GM12878 (cell line): ENCODE data around the gene RHBDD1. TPM values are rescaled to one million over a fixed set of nuclear protein-coding genes. Genes with fewer than 3 reads are reported as not detected.

Experiments
- ASH2L ChIP-seq: fragments of 300-600, 200-600 bp; sonication (generic); IDR thresholded peaks from 2 replicates; pipeline ENCODE4 v1.6.1; 2017; ENCODE audit warnings: low read depth, mild to moderate bottlenecking, borderline replicate concordance
- ATF7 ChIP-seq: fragments of 450-650 bp; IDR thresholded peaks from 2 replicates; pipeline ENCODE4 v1.6.1; 2016; ENCODE audit warnings: low read depth, mild to moderate bottlenecking
- BMI1 ChIP-seq: fragments of 450-650 bp; IDR thresholded peaks from 2 replicates; pipeline ENCODE4 v1.6.1; 2016; ENCODE audit warnings: mild to moderate bottlenecking, moderate library complexity, borderline replicate concordance
- ETV6 ChIP-seq, 2 experiments: fragments of 450-650 bp in 1 of 2; IDR thresholded peaks in 1 of 2; conservative IDR thresholded peaks in 1 of 2; 2 replicates each; pipeline ENCODE4 v1.6.1; 2014; ENCODE audit warnings: antibody characterized with exemption in 1 of 2, borderline replicate concordance in 1 of 2, low read depth in 1 of 2, mild to moderate bottlenecking in 1 of 2, moderate library complexity in 1 of 2
- KLF5 ChIP-seq: fragments of 450-650 bp; IDR thresholded peaks from 2 replicates; pipeline ENCODE4 v1.6.1; 2014; ENCODE audit warnings: mild to moderate bottlenecking; ENCODE audit not compliant: partially characterized antibody
- POLR2A ChIP-seq: IDR thresholded peaks from 2 replicates; pipeline ENCODE4 v1.6.1; 2011; ENCODE audit warnings: low read depth, mild to moderate bottlenecking, low read length
- RAD51 ChIP-seq: fragments of 450-650 bp; IDR thresholded peaks from 2 replicates; pipeline ENCODE4 v1.6.1; 2016; ENCODE audit warnings: moderate library complexity, mild to moderate bottlenecking, inconsistent platforms
- SPI1 ChIP-seq: IDR thresholded peaks from 2 replicates; pipeline ENCODE4 v1.6.1; 2011; ENCODE audit warnings: low read depth, mild to moderate bottlenecking, low read length, moderate library complexity, borderline replicate concordance; ENCODE audit not compliant: insufficient read depth
- TAF1 ChIP-seq: IDR thresholded peaks from 2 replicates; pipeline ENCODE4 v1.6.1; 2011; ENCODE audit warnings: mild to moderate bottlenecking, low read depth, low read length, borderline replicate concordance
- ZNF217 ChIP-seq: fragments of 450-650 bp; IDR thresholded peaks from 2 replicates; pipeline ENCODE4 v1.6.1; 2017; ENCODE audit warnings: antibody characterized with exemption, mild to moderate bottlenecking
- ZNF24 ChIP-seq: fragments of 450-650 bp; IDR thresholded peaks from 2 replicates; pipeline ENCODE4 v1.6.1; 2017; ENCODE audit warnings: antibody characterized with exemption, mild to moderate bottlenecking
- polyA plus RNA-seq, 11 experiments: library from polyadenylated mRNA; depleted of rRNA in 4 of 11; unstranded in 6 of 11; stranded (reverse) in 5 of 11; fragments of >200 nt; fragmentation: Nextera tagmentation in 4 of 11; fragmentation: Illumina TruSeq in 1 of 11; extraction: Ambion mirVana in 4 of 11; extraction: Trizol in 1 of 11; gene quantifications; 1 replicate in 1 of 11; 2 replicates in 10 of 11; pipeline versions ENCODE4 v1.2.1 to v1.2.3, GENCODE V29; 2011 to 2016; ENCODE audit warnings: inconsistent platforms in 2 of 11, missing spikeins in 2 of 11, low read depth in 1 of 11
- total RNA-seq, 4 experiments: library from RNA; depleted of rRNA in 3 of 4; stranded (reverse); fragments of >200 nt in 3 of 4; fragmentation: Illumina TruSeq in 1 of 4; extraction: Trizol in 1 of 4; gene quantifications; 2 replicates each; pipeline versions ENCODE4 v1.2.1 to v1.2.3, GENCODE V29; 2013 to 2021
- TF ChIP-seq, protein P1 (sequence below), 3 experiments: IDR thresholded peaks in 2 of 3; conservative IDR thresholded peaks in 1 of 3; 2 replicates each; pipeline ENCODE4 v1.5.1; 2011; ENCODE audit warnings: low read depth in 3 of 3, low read length in 3 of 3, mild to moderate bottlenecking in 3 of 3, control low read depth in 2 of 3, moderate library complexity in 2 of 3, inconsistent platforms in 1 of 3, mixed read lengths in 1 of 3; ENCODE audit not compliant: control insufficient read depth in 2 of 3, insufficient read depth in 1 of 3; ENCODE audit errors: extremely low read depth in 1 of 3
- TF ChIP-seq, protein P2 (sequence below): IDR thresholded peaks from 2 replicates; pipeline ENCODE4 v1.6.1; 2011; ENCODE audit warnings: low read depth, low read length, improper control_type of control experiment, borderline replicate concordance
- TF ChIP-seq, protein P3 (sequence below): fragments of 450-650 bp; IDR thresholded peaks from 2 replicates; pipeline ENCODE4 v1.6.1; 2017; ENCODE audit warnings: mild to moderate bottlenecking
- TF ChIP-seq, protein P4 (sequence below): fragments of 150-350 bp; IDR thresholded peaks from 2 replicates; pipeline ENCODE4 v1.6.1; 2016; ENCODE audit warnings: low read depth, low read length
- TF ChIP-seq, protein P5 (sequence below): fragments of 450-650 bp; IDR thresholded peaks from 2 replicates; pipeline ENCODE4 v1.6.1; 2014; ENCODE audit warnings: mild to moderate bottlenecking

RHBDD1 gene
- total and polyA plus RNA-seq, 10 of the 15 experiments (the other 5 are each of a cell fraction or from before 2014, with no cell fraction given), result 7.1 to 36.4 (median 14.7) TPM

DNA sequence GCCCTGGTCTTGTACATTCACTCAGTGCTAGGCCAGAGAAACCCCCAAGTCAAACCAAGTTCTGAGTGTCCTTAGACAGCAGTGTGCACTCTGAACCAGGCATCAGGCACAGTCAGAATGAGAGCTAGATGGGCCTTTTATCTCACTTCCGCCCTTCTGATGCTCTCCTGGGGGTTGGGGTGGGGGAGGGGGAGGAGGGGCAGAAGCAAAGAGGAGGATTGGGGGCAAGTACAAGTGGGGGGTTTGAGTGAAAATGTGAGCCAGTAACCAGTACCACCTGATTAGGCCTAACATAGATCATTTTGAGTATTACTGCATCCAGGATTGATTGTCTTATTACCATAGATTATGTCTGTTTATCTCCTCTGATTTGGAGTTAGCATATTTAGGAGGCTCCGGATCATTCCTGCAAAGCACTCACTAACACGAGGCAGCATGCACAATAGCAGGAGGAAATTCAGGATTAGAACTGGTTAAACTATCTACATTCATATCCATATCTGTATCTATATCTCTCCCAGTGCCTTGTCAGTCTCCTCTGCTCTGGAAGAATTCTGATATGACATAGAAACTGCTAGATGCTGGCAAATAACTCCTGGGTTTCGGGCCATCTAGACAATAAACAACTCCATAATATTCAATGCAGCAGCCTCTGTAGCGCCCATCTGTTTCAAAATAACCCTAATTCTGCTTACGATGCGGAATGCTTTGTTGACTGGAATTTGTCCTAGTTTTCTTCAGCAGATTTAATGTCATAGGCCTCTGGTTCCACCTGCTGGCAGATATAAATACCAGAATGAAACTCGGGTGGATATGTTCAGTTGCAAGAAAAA, 149.1 kb downstream of the RHBDD1 start (continued):
- TF ChIP-seq, protein P1, sequence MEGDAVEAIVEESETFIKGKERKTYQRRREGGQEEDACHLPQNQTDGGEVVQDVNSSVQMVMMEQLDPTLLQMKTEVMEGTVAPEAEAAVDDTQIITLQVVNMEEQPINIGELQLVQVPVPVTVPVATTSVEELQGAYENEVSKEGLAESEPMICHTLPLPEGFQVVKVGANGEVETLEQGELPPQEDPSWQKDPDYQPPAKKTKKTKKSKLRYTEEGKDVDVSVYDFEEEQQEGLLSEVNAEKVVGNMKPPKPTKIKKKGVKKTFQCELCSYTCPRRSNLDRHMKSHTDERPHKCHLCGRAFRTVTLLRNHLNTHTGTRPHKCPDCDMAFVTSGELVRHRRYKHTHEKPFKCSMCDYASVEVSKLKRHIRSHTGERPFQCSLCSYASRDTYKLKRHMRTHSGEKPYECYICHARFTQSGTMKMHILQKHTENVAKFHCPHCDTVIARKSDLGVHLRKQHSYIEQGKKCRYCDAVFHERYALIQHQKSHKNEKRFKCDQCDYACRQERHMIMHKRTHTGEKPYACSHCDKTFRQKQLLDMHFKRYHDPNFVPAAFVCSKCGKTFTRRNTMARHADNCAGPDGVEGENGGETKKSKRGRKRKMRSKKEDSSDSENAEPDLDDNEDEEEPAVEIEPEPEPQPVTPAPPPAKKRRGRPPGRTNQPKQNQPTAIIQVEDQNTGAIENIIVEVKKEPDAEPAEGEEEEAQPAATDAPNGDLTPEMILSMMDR (IDR thresholded peaks at IDR 0.05 in 2 of 3, conservative IDR thresholded peaks at IDR 0.05 in 1 of 3; ENCODE audit: control insufficient read depth in 2 of 3, extremely low read depth in 1 of 3, insufficient read depth in 1 of 3, low read depth in 3 of 3, low read length in 3 of 3), result peak; percentile 55 to 66 (median 66); a peak in 5 of 6 replicates
- TF ChIP-seq BMI1 (no peak), ZNF24 (no peak), ETV6 (conservative IDR thresholded peaks at IDR 0.05 in 1 of 2, IDR thresholded peaks at IDR 0.05 in 1 of 2; ENCODE audit: borderline replicate concordance in 1 of 2, low read depth in 1 of 2) (0 out of 4 replicates have a peak, but pooled peaks of 1 of the 2 experiments have one; percentile 54), SPI1 (peak; percentile 69; the same call in 1 of the 2 replicates), ASH2L (no peak), RAD51 (no peak), TAF1 (no peak), ZNF217 (no peak), ATF7 (no peak), KLF5 (no peak), POLR2A (0 out of 2 replicates have a peak, but pooled peaks have one; percentile 22)
- TF ChIP-seq, protein P2, sequence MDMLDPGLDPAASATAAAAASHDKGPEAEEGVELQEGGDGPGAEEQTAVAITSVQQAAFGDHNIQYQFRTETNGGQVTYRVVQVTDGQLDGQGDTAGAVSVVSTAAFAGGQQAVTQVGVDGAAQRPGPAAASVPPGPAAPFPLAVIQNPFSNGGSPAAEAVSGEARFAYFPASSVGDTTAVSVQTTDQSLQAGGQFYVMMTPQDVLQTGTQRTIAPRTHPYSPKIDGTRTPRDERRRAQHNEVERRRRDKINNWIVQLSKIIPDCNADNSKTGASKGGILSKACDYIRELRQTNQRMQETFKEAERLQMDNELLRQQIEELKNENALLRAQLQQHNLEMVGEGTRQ, result no peak
- TF ChIP-seq, protein P3, sequence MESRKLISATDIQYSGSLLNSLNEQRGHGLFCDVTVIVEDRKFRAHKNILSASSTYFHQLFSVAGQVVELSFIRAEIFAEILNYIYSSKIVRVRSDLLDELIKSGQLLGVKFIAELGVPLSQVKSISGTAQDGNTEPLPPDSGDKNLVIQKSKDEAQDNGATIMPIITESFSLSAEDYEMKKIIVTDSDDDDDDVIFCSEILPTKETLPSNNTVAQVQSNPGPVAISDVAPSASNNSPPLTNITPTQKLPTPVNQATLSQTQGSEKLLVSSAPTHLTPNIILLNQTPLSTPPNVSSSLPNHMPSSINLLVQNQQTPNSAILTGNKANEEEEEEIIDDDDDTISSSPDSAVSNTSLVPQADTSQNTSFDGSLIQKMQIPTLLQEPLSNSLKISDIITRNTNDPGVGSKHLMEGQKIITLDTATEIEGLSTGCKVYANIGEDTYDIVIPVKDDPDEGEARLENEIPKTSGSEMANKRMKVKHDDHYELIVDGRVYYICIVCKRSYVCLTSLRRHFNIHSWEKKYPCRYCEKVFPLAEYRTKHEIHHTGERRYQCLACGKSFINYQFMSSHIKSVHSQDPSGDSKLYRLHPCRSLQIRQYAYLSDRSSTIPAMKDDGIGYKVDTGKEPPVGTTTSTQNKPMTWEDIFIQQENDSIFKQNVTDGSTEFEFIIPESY, result no peak
- TF ChIP-seq, protein P4, sequence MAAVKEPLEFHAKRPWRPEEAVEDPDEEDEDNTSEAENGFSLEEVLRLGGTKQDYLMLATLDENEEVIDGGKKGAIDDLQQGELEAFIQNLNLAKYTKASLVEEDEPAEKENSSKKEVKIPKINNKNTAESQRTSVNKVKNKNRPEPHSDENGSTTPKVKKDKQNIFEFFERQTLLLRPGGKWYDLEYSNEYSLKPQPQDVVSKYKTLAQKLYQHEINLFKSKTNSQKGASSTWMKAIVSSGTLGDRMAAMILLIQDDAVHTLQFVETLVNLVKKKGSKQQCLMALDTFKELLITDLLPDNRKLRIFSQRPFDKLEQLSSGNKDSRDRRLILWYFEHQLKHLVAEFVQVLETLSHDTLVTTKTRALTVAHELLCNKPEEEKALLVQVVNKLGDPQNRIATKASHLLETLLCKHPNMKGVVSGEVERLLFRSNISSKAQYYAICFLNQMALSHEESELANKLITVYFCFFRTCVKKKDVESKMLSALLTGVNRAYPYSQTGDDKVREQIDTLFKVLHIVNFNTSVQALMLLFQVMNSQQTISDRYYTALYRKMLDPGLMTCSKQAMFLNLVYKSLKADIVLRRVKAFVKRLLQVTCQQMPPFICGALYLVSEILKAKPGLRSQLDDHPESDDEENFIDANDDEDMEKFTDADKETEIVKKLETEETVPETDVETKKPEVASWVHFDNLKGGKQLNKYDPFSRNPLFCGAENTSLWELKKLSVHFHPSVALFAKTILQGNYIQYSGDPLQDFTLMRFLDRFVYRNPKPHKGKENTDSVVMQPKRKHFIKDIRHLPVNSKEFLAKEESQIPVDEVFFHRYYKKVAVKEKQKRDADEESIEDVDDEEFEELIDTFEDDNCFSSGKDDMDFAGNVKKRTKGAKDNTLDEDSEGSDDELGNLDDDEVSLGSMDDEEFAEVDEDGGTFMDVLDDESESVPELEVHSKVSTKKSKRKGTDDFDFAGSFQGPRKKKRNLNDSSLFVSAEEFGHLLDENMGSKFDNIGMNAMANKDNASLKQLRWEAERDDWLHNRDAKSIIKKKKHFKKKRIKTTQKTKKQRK, result no peak
- TF ChIP-seq, protein P5, sequence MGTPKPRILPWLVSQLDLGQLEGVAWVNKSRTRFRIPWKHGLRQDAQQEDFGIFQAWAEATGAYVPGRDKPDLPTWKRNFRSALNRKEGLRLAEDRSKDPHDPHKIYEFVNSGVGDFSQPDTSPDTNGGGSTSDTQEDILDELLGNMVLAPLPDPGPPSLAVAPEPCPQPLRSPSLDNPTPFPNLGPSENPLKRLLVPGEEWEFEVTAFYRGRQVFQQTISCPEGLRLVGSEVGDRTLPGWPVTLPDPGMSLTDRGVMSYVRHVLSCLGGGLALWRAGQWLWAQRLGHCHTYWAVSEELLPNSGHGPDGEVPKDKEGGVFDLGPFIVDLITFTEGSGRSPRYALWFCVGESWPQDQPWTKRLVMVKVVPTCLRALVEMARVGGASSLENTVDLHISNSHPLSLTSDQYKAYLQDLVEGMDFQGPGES, result no peak
